Osteocyte (in vitro differentiated cells): Measurements from ENCODE around the gene TGM2. TPM values are rescaled to one million over a fixed set of nuclear protein-coding genes. Genes with fewer than 3 reads are reported as not detected.
"Not testable (repeated sequence)": the region's sequence is repeated elsewhere in the genome, so short reads cannot be mapped to it uniquely, and the experiment has no call there.

Experiments
- DNase-seq: peaks from one replicate; pipeline ENCODE4 v3.0.0; 2021; ENCODE audit warnings: mixed read lengths; ENCODE audit not compliant: unreplicated experiment; ENCODE audit errors: extremely low spot score
- H3K27ac Mint-ChIP-seq: one replicate; pipeline ENCODE4 v1.8.0; 2021; ENCODE audit warnings: mild to moderate bottlenecking, mixed read lengths; ENCODE audit not compliant: unreplicated experiment
- H3K27me3 Mint-ChIP-seq: one replicate; pipeline ENCODE4 v1.8.0; 2021; ENCODE audit warnings: mixed read lengths; ENCODE audit not compliant: unreplicated experiment
- H3K36me3 Mint-ChIP-seq: one replicate; pipeline ENCODE4 v1.8.0; 2021; ENCODE audit warnings: mixed read lengths; ENCODE audit not compliant: unreplicated experiment
- H3K4me1 Mint-ChIP-seq: one replicate; pipeline ENCODE4 v1.8.0; 2021; ENCODE audit warnings: mixed read lengths; ENCODE audit not compliant: unreplicated experiment
- H3K4me3 Mint-ChIP-seq: one replicate; pipeline ENCODE4 v1.8.0; 2021; ENCODE audit warnings: mild to moderate bottlenecking, moderate library complexity, mixed read lengths; ENCODE audit not compliant: unreplicated experiment
- H3K9me3 Mint-ChIP-seq: one replicate; pipeline ENCODE4 v1.8.0; 2021; ENCODE audit warnings: mixed read lengths; ENCODE audit not compliant: unreplicated experiment
- CTCF ChIP-seq: fragments of 200-600 bp; sonication (generic); IDR thresholded peaks from 2 replicates; pipeline ENCODE4 v1.5.0; 2021; ENCODE audit warnings: antibody characterized with exemption, mild to moderate bottlenecking, moderate library complexity
- total RNA-seq: library from RNA; stranded (reverse); gene quantifications from 2 replicates; pipeline ENCODE4 v1.2.1, GENCODE V29; 2021

TGM2 gene
- total RNA-seq, 1 donor from 2014 or later = 29.2 TPM

- Mint-ChIP-seq H3K27ac (no peak overlapping the region), H3K27me3 (no peaks in the 10 kb centered on the region), H3K36me3 (no peaks in the 10 kb centered on the region), H3K4me1 (peaks cover 24% of the 10 kb centered on the region), H3K9me3 (peaks cover 3% of the 10 kb centered on the region), H3K4me3 (no peak overlapping the region)
- TF ChIP-seq CTCF = no peak
- no peak for DNase-seq
Measured at GRCh38 chr20:38106461-38106860, 58.6 kb downstream of the TGM2 start.

- DNase-seq = no peak
- no peak for TF ChIP-seq CTCF
- Mint-ChIP-seq H3K27ac (no peak overlapping the region), H3K4me1 (peaks cover 18% of the 10 kb centered on the region), H3K4me3 (no peak overlapping the region), H3K27me3 (no peaks in the 10 kb centered on the region), H3K36me3 (peaks cover 6% of the 10 kb centered on the region), H3K9me3 (peaks cover 10% of the 10 kb centered on the region)
Measured at GRCh38 chr20:38104285-38104684, 60.8 kb downstream of the TGM2 start.

GRCh38 chr20:38102206-38102605, 62.9 kb downstream of the TGM2 start:
- H3K36me3 Mint-ChIP-seq, H3K4me3 Mint-ChIP-seq, H3K27ac Mint-ChIP-seq, DNase-seq, H3K27me3 Mint-ChIP-seq, H3K9me3 Mint-ChIP-seq: not testable (repeated sequence)
- peaks cover 11% of the 10 kb centered on the region for H3K4me1 Mint-ChIP-seq

- H3K27ac Mint-ChIP-seq = no peak overlapping the region
- no peaks in the 10 kb centered on the region for H3K27me3 Mint-ChIP-seq
- H3K4me1 Mint-ChIP-seq = peaks cover 22% of the 10 kb centered on the region
- H3K9me3 Mint-ChIP-seq = peaks cover 7% of the 10 kb centered on the region
- DNase-seq = no peak
- no peak overlapping the region for H3K4me3 Mint-ChIP-seq
- peaks cover 6% of the 10 kb centered on the region for H3K36me3 Mint-ChIP-seq
- TF ChIP-seq CTCF = no peak
Measured at GRCh38 chr20:38098952-38099351, 66.1 kb downstream of the TGM2 start.

GRCh38 chr20:38095017-38095686, 69.9 kb downstream of the TGM2 start:
- TF ChIP-seq CTCF = no peak
- Mint-ChIP-seq H3K27ac (no peak overlapping the region), H3K9me3 (peaks cover under 1% of the 10 kb centered on the region), H3K4me1 (peaks cover 24% of the 10 kb centered on the region), H3K27me3 (no peaks in the 10 kb centered on the region), H3K4me3 (no peak overlapping the region), H3K36me3 (peaks cover 18% of the 10 kb centered on the region)
- DNase-seq = no peak
